ENCODE measurements around the gene RAPGEF5.
A peak's percentile ranks its signal among the peaks of the same experiment; 100 is the strongest.
"Not testable (repeated sequence)": the region's sequence is repeated elsewhere in the genome, so short reads cannot be mapped to it uniquely, and the experiment has no call there.

RAPGEF5 gene

GRCh38 chr7:22093001-22093400 is 264.0 kb downstream of the RAPGEF5 start:
- no peak for DNase-seq (ENCODE audit: low read depth in 1 of 2, low spot score in 1 of 2)

- DNase-seq (ENCODE audit: low read depth in 1 of 2, low spot score in 1 of 2) = not testable (repeated sequence)
These were observed 265.9 kb downstream of the RAPGEF5 start for GRCh38 chr7:22090958-22091525.

- DNase-seq (ENCODE audit: low read depth in 1 of 2, low spot score in 1 of 2) = no peak
These were observed 266.4 kb downstream of the RAPGEF5 start for GRCh38 chr7:22090512-22090911.

- no peak for DNase-seq (ENCODE audit: low read depth in 1 of 2, low spot score in 1 of 2)
These were observed 266.8 kb downstream of the RAPGEF5 start for GRCh38 chr7:22090107-22090506.

DNA sequence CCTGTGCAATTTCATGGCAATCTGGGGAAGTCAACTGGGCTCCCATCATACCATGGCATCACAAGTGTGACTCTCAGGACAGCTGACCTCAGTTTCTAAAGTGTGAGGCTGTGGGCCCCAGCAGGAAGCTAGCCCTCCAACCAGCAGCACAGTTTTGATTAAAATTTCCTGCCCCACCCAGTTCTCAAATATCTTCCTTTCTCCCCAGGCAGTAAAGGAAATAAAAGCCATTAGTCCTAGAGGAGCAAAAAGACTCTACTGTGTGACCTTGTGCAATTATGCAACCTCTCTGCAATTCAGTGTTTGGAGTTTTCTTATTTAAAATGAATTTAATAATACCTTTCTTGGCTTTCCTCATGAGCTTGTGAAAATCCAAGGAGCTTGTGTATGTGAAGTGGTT is 268.1 kb downstream of the RAPGEF5 start:
- no peak for DNase-seq (ENCODE audit: low read depth in 1 of 2, low spot score in 1 of 2)

DNA sequence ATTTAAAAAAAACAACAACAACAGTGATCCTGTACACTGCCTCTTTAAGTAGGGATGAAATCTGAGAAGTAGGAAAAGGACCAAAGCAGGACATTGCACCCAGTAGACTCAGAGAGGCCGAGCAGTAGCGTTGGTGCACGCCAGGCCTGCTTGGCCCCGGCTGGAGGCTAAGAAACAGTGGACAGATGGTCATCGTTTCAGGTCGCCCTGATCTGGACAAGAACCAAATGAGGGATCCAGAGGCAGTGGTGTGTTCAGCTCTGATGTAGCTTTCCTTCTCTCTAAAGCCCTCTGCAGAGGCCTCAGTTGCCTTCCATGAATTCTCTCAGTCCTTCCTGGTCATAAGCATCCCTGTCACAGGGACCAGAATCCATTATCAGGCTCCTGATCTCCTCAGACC is 269.1 kb downstream of the RAPGEF5 start:
- no peak for DNase-seq (ENCODE audit: low read depth in 1 of 2, low spot score in 1 of 2)

DNA sequence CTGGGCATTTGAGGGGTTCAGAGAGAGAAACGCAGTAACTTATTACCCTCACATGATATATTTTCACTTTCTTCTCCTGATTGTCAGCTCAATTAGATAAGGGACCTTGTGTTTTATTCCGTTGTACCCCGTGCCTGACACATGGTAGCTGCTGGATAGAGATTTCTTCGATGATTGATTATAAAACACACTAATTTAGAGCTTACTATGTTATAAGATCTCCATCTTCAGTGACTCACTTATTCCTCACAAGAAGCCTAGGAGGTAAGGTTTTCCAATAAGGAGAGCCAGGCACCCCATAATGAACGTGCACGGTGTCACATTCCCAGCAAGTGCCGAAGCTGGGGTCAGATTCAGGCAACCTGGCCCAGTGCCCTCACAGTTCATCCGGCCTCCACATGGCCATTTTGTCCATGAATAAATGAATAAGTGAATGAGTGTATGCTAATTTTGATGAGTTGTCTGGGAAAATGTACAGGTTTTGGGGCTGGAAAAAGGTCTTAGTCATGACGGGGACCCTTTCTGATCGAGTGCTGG is 273.2 kb downstream of the RAPGEF5 start:
- DNase-seq (ENCODE audit: low read depth in 1 of 2, low spot score in 1 of 2) = no peak

- DNase-seq (ENCODE audit: low read depth in 1 of 2, low spot score in 1 of 2) = peak; percentile 60 to 78
These were observed 273.9 kb downstream of the RAPGEF5 start for GRCh38 chr7:22082886-22083703.

- DNase-seq (ENCODE audit: low read depth in 1 of 2, low spot score in 1 of 2) = no peak
These were observed 274.4 kb downstream of the RAPGEF5 start for GRCh38 chr7:22082553-22082885.

DNA sequence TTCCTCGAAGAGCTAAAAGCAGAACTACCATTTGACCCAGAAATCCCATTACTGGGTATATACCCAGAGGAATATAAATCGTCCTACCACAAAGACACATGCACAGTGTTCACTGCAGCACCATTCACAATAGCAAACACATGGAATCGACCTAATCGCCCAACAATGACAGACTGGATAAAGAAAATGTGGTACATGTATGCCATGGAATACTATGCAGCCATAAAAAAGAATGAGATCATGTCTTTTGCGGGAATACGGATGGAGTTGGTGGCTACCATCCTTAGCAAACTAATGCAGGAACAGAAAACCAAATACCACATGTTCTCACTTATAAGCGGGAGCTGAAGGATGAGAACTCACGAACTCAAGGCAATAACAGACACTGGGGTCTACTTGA is 276.7 kb downstream of the RAPGEF5 start:
- not testable (repeated sequence) for DNase-seq (ENCODE audit: low read depth in 1 of 2, low spot score in 1 of 2)

GRCh38 chr7:22078872-22079271 is 278.1 kb downstream of the RAPGEF5 start:
- not testable (repeated sequence) for DNase-seq (ENCODE audit: low read depth in 1 of 2, low spot score in 1 of 2)

- no peak for DNase-seq (ENCODE audit: low read depth in 1 of 2, low spot score in 1 of 2)
These were observed 281.4 kb downstream of the RAPGEF5 start for GRCh38 chr7:22075561-22075960.

DNA sequence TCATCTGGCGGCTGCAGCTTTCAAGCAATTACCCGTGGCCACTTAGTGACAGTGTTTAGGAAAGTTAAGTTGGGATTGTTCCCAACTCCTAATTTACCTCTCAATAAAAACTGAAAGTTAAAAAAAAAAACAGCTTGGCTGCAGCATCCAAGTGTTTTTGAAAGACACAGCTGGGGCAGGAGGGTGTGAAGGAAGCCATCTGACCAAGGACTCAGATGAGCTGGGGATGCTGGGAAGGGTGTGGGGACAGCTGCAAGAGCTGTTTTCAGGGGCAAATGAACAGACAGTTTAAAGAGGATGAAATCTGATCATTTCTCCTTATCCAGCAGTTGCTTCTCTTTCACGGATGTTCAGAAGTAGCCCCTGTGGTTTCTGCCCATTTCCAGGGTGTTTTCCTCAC is 282.1 kb downstream of the RAPGEF5 start:
- no peak for DNase-seq (ENCODE audit: low read depth in 1 of 2, low spot score in 1 of 2)
